KOPT-K1 (cell line): ENCODE results near the gene PTPRCAP.
"Not testable (repeated sequence)": the region's sequence is repeated elsewhere in the genome, so short reads cannot be mapped to it uniquely, and the experiment has no call there.

Experiments
- H3K27ac ChIP-seq: fragments of 200-600 bp; sonication (generic); 2 replicates; pipeline ENCODE4 v1.5.1; 2016; ENCODE audit warnings: antibody characterized with exemption, mild to moderate bottlenecking, low read depth, low read length; ENCODE audit not compliant: poor library complexity, severe bottlenecking
- H3K36me3 ChIP-seq: fragments of 200-600 bp; sonication (generic); 2 replicates; pipeline ENCODE4 v1.5.1; 2017; ENCODE audit warnings: antibody characterized with exemption, mild to moderate bottlenecking, low read length, moderate library complexity; ENCODE audit not compliant: insufficient read depth
- H3K9me3 ChIP-seq: fragments of 200-600 bp; sonication (generic); 2 replicates; pipeline ENCODE4 v1.5.1; 2017; ENCODE audit warnings: antibody characterized with exemption, low read length, mild to moderate bottlenecking; ENCODE audit not compliant: insufficient read depth, poor library complexity, severe bottlenecking

Gene PTPRCAP

DNA sequence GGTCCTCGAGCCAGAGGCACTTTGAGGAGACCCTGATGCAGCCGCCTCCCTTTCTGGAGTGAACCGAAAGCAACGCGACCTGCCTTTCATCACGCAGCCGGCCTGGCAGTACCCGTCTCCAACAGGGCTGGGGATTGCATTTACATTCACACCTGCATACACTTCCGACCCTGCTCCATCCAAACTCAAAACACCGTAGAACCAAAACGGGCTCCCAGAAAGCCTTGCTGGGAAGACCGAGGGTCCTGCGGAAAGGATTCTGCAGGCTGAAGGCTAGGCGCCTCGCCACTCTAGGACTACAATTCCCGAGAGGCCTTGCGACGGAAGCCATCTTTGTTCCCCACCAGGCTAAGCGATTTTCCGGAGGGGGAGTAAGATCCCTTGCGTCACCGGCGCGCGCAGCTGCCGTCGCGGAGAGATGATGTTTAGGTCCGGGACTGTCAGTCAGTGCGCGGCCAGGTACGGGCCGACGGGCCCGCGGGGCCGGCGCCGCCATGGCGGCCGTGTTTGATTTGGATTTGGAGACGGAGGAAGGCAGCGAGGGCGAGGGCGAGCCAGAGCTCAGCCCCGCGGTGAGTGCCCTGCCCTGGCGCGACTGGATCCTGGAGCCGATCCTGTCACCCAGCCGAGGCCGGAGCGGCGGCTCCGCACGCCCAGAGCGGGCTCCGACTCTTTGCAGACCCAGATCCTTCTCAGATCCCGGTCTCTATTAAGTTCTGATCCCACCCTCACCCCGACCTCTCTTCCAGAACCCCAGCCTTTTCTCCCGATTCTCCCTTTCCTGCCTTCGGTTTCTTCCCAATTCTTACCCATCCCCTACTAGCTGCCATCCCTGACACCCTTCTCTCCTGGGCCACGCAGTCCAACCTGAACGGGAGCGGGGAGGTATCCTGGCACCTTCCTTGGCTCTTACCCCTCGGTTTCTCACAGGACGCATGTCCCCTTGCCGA is 9.2 kb downstream of the PTPRCAP start, which contains the start of gene RPS6KB2:
RPS6KB2 (plus strand) TSS at position 443 of the 950 bp plus-strand sequence; CDS start at position 495, 52 bp downstream.
- Histone ChIP-seq H3K36me3 (peaks cover 38% of the 10 kb centered on the region), H3K9me3 (no peaks in the 10 kb centered on the region), H3K27ac (peak within 1 kb of the TSS; percentile 83)

GRCh38 chr11:67427364-67427859 is 10.1 kb downstream of the PTPRCAP start:
- not testable (repeated sequence) for H3K9me3 ChIP-seq
- Histone ChIP-seq H3K36me3 (peaks cover 29% of the 10 kb centered on the region), H3K27ac (peak overlapping the region; percentile 83)

GRCh38 chr11:67423891-67424613 is 13.4 kb downstream of the PTPRCAP start:
- no peak overlapping the region for H3K27ac ChIP-seq

GRCh38 chr11:67423466-67423865 is 14.0 kb downstream of the PTPRCAP start:
- Histone ChIP-seq H3K27ac (peak overlapping the region; percentile 37), H3K36me3 (no peaks in the 10 kb centered on the region), H3K9me3 (no peaks in the 10 kb centered on the region)

More at GRCh38 chr11:67423891-67424613, 13.4 kb downstream of the PTPRCAP start:
- Histone ChIP-seq H3K36me3 (no peaks in the 10 kb centered on the region), H3K9me3 (no peaks in the 10 kb centered on the region)

GRCh38 chr11:67422891-67423290 is 14.6 kb downstream of the PTPRCAP start:
- Histone ChIP-seq H3K36me3 (no peaks in the 10 kb centered on the region), H3K27ac (peak overlapping the region; percentile 37), H3K9me3 (no peaks in the 10 kb centered on the region)

DNA sequence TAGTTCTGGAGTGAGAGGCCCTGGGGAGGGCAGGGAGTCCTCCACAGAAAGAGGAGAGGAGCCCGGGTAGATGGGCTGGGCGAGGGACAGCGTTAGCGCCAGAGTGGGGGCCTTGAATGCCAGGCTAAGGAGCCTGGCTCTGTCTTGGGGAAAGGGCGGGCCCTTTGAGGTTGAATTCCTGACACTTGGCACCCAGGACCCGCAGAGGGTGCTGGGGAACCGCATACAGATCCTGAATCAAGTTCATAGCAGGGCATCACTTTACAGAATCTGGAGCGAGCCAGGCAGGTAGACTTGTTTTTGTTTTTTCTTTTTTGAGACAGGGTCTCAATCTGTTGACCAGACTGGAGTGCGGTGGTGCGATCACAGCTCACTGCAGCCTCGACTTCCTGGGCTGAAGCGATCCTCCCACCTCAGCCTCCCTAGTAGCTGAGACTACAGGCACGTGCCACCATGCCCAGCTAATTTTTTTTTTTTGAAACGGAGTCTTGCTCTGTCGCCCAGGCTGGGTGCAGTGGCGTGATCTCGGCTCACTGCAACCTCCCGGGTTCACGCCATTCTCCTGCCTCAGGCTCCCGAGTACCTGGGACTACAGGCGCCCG is 16.0 kb downstream of the PTPRCAP start:
- H3K27ac ChIP-seq = peak overlapping the region; percentile 21
- H3K9me3 ChIP-seq = no peaks in the 10 kb centered on the region
- H3K36me3 ChIP-seq = no peaks in the 10 kb centered on the region

- H3K27ac ChIP-seq = peak overlapping the region; percentile 91
- H3K9me3 ChIP-seq = no peaks in the 10 kb centered on the region
- H3K36me3 ChIP-seq = no peaks in the 10 kb centered on the region
These were observed 16.6 kb downstream of the PTPRCAP start for GRCh38 chr11:67420646-67421429.

GRCh38 chr11:67420147-67420645 is 17.3 kb downstream of the PTPRCAP start:
- no peaks in the 10 kb centered on the region for H3K36me3 ChIP-seq
- H3K9me3 ChIP-seq = no peaks in the 10 kb centered on the region
- peak overlapping the region; percentile 91 for H3K27ac ChIP-seq

DNA sequence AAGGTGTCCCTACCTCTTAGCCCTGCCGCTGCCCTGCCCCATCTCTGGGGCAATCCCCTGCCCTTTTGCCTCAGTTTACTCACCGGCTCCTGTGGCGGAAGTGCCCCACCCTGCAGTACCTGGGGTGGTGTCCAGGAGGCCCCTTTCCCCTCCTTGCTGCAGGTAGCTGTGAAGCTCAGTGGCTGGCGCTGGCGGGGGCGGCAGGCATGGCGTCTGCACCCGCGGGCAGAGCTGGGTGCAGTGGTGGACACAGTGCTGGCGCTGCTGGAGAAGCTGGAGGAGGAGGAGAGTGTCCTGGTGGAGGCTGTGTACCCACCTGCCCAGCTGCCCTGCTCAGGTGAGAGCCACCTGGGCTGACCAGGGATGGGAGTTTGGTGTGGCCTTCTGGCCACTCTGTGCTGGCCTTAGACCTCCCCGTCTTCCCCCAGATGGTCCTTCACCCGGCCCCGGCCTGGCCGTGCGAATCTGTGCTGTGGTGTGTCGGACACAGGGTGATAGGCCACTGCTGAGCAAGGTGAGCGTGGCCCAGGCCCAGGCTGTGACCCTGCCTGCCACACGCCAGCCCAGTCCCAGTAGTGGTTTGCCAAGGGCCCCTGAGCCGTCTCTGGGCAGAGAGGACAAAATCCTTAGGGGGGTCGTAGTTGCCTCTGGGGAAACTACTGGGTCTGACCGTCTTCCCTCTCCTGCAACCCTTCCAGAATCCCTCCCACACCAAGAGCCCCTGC is 18.0 kb downstream of the PTPRCAP start:
- no peaks in the 10 kb centered on the region for H3K36me3 ChIP-seq
- H3K27ac ChIP-seq = peak overlapping the region; percentile 91
- no peaks in the 10 kb centered on the region for H3K9me3 ChIP-seq

- Histone ChIP-seq H3K27ac (peak overlapping the region; percentile 91), H3K36me3 (no peaks in the 10 kb centered on the region), H3K9me3 (no peaks in the 10 kb centered on the region)
These were observed 18.8 kb downstream of the PTPRCAP start for GRCh38 chr11:67418476-67419281.

- no peaks in the 10 kb centered on the region for H3K36me3 ChIP-seq
- H3K27ac ChIP-seq = peak overlapping the region; percentile 91
- H3K9me3 ChIP-seq = no peaks in the 10 kb centered on the region
These were observed 20.1 kb downstream of the PTPRCAP start for GRCh38 chr11:67417425-67417824.

DNA sequence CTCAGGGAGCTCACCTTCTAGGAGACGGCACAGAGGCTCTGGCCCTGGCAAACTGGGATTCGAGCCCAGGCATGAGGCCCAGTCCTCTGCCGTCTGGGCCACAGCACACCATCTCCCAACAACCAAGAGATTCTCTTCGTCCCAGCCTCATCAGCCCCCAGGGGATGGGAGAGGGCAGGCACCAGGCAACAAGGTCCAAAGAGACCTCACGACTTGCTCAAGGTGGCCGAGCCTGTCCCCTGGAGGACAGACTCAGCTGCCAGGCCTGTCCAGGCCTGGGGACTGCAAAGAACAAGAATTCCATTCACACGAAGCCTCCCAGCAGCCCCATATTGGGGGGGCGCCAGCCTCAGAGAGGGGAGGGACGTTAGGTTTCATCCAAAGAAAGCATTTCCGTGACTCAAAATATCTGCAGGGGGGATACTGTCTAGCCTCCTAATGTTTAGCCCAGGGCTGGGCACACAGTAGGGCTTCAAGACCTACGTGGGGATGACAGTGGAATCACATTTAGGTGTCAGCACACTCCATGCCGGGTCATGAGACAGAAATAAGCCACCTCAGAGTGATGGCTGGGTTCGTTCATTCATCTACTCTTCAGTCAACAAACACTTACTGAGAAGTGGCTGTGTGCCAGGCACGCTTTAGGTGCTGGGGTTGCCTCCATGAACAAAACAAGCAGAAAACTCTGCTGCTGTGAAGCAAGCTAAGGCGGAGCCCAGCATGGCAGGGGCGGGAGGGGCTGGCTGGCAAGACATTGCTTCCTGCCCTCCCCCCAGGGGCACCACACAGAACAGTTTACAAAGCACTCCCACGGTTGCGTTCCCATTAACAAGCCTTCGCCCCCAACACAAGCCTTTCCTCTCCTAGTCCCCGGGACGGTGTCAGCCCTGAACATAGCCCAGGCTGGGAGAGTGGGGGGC is 20.8 kb downstream of the PTPRCAP start:
- Histone ChIP-seq H3K9me3 (no peaks in the 10 kb centered on the region), H3K27ac (peak overlapping the region; percentile 91), H3K36me3 (no peaks in the 10 kb centered on the region)
